GM12872 (cell line): ENCODE measurements around the gene LRRC71.

Experiments used
- TF ChIP-seq, protein P1 (sequence below): IDR thresholded peaks from 3 replicates; pipeline ENCODE4 v1.5.1; 2011; ENCODE audit warnings: low read depth, mild to moderate bottlenecking, low read length, moderate library complexity; ENCODE audit not compliant: insufficient read depth

Gene LRRC71

DNA sequence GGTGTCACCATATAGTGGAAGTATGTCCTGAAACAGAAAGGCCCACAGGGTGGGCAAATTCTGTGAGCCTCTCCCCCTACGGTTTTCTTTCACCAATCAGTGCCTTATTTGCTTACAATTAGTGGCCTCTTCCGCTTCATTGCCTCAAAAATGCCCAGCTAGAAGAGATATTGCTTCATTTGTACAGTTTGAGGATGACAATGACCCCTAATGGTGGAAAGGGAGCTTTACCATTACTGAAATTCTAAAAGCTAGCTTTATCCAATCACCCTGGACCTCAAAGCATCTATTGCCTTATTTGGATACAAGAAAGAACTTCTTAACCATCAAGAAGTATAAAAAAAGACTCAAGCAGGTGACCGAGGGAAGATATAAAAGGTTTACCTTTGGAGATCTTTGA lies 49.6 kb downstream of the LRRC71 start:
- TF ChIP-seq, protein P1, sequence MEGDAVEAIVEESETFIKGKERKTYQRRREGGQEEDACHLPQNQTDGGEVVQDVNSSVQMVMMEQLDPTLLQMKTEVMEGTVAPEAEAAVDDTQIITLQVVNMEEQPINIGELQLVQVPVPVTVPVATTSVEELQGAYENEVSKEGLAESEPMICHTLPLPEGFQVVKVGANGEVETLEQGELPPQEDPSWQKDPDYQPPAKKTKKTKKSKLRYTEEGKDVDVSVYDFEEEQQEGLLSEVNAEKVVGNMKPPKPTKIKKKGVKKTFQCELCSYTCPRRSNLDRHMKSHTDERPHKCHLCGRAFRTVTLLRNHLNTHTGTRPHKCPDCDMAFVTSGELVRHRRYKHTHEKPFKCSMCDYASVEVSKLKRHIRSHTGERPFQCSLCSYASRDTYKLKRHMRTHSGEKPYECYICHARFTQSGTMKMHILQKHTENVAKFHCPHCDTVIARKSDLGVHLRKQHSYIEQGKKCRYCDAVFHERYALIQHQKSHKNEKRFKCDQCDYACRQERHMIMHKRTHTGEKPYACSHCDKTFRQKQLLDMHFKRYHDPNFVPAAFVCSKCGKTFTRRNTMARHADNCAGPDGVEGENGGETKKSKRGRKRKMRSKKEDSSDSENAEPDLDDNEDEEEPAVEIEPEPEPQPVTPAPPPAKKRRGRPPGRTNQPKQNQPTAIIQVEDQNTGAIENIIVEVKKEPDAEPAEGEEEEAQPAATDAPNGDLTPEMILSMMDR: 0 out of 3 replicates have a peak, but pooled peaks have one; percentile 18

DNA sequence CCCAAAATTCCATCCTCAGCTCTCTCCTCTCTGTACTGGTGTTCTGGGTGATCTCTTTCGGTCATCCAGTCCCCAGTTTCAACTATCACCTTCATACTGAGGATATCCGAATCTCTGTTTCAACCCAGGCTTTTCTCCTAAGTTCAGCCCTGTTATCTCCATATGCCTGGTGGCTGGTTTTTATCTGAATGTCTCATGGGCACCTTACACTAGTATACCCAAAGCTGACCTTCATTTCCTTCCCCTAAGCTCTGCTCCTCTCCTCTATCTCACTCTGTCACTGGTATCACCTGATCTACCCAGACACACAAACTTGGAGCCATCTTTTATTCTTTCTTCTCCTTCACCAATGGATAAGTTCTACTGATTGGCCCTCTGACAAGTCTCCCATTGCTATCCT lies 53.0 kb downstream of the LRRC71 start:
- TF ChIP-seq, protein P1: no peak

DNA sequence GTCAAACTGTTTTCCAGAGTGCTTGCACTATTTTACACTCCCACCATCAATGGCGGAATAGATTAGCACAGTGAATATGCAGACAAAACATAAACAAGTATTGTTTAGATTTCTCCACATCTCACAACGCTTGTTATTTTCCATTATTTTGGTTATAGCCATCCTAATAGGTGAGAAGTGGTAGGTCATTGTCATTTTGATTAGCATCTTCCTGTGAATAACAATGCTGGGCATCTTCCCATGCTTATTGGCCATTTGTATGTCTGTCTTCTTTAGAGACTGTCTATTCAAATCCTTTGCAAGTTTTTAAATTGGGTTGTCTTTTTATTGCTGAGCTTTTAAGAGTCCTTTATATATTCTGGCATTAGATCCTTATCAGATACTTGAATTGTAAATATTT lies 54.7 kb downstream of the LRRC71 start:
- TF ChIP-seq, protein P1: no peak

DNA sequence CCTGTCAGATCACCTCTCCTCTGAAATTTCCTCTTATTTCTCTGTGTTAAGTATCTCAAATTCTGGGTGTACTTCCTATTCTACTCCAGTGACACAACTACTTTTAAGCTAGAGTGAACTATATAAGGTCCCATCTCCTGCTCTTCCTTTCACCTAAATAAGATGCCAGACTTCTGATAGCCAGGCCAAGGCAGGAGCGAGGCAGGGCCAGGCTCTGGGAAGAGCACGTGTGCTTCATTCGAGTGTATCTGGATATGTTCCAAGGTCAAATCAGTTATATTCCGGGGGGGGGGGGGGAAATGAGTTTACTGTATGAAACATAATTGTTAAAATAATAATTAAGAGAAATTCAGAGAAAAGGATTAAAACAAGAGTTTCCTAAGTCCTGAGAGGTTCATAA lies 60.1 kb downstream of the LRRC71 start:
- TF ChIP-seq, protein P1: no peak
